ENCODE results near the gene SCNM1. TPM values are rescaled to one million over a fixed set of nuclear protein-coding genes. Genes with fewer than 3 reads are reported as not detected.

SCNM1 gene
- total RNA-seq, 2 experiments from 2014 or later = 54.1 to 70.9 TPM

DNA sequence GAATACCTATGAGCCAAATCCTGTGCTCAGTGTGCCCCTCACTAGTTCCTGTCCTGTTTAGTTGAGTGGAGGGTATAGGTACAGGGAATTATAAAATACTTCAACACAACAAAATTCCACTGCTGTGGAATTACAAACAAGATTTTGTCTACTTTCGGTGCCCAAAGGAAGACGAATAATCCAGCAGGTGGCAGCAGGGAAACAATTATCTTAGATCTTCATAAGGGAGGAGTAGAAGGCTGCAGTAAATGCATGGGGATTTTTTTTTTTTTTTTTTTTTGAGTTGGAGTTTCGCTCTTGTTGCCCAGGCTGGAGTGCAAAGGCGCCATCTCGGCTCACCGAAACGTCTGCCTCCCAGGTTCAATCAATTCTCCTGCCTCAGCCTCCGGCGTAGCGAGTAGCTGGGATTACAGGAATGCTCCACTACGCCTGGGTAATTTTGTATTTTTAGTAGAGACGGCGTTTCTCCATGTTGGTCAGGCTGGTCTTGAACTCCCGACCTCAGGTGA is 30.4 kb downstream of the SCNM1 start:
- peak; percentile 82 for DNase-seq (ENCODE audit: low spot score)
- peaks cover 10% of the 10 kb centered on the region for H3K36me3 ChIP-seq (ENCODE audit: insufficient read depth, low read length)
- H3K9me3 ChIP-seq (ENCODE audit: low read length) = no peaks in the 10 kb centered on the region

DNA sequence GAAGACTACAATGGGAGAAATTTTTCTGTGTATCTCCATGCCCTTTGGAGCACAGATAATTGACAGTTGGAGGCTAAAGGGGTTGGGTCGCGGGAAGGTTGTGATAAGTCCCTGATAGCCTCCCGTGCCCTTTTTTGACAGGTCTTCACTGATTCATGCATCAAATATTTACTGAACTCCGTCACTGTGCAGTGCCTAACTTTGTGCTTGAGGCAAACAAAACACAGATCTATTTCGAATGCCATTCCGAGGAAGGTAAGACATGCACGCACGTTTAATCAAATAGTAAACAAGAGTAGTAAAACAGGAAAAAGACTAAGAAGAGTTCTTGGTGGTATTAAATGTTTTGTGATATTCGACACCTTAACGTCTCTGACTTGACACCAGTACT is 31.9 kb downstream of the SCNM1 start:
- Histone ChIP-seq H3K9me3 (ENCODE audit: low read length) (no peaks in the 10 kb centered on the region), H3K9me2 (ENCODE audit: insufficient read depth, low read length) (no peaks in the 10 kb centered on the region), H3K4me1 (ENCODE audit: insufficient read depth, low read length, poor library complexity, severe bottlenecking) (peaks cover 35% of the 10 kb centered on the region), H4K20me1 (ENCODE audit: insufficient read depth, low read length) (peaks cover 6% of the 10 kb centered on the region; the same call in 1 of the 2 replicates), H3K36me3 (ENCODE audit: insufficient read depth, low read length) (peaks cover 24% of the 10 kb centered on the region), H3K4me2 (ENCODE audit: low read length) (peak overlapping the region; percentile 70), H3K4me3 (ENCODE audit: low read depth, low read length, poor library complexity, severe bottlenecking) (peak overlapping the region; percentile 98), H3K27ac (ENCODE audit: low read depth, low read length, poor library complexity, severe bottlenecking) (peak overlapping the region; percentile 66), H2AFZ (ENCODE audit: low read length) (peak overlapping the region; percentile 93), H3K79me2 (ENCODE audit: insufficient read depth, low read depth, low read length) (peaks cover 44% of the 10 kb centered on the region)
- BruUV-seq (replicated peaks) = TSS peak; percentile 90
- DNase-seq (ENCODE audit: low spot score) = no peak
- POLR2A ChIA-PET = interaction anchor here (1.1 kb wide), 2 partner anchors 16 to 32 kb away, joined by 3 read pairs; no protein-coding TSS in a partner anchor
- CTCF ChIA-PET (ENCODE audit: unreplicated experiment) = no interaction called here
- TF ChIP-seq EZH2phosphoT487 (IDR thresholded peaks at IDR 0.05; ENCODE audit: borderline replicate concordance, low read depth, low read length) = no peak
- TF ChIP-seq, protein P1, sequence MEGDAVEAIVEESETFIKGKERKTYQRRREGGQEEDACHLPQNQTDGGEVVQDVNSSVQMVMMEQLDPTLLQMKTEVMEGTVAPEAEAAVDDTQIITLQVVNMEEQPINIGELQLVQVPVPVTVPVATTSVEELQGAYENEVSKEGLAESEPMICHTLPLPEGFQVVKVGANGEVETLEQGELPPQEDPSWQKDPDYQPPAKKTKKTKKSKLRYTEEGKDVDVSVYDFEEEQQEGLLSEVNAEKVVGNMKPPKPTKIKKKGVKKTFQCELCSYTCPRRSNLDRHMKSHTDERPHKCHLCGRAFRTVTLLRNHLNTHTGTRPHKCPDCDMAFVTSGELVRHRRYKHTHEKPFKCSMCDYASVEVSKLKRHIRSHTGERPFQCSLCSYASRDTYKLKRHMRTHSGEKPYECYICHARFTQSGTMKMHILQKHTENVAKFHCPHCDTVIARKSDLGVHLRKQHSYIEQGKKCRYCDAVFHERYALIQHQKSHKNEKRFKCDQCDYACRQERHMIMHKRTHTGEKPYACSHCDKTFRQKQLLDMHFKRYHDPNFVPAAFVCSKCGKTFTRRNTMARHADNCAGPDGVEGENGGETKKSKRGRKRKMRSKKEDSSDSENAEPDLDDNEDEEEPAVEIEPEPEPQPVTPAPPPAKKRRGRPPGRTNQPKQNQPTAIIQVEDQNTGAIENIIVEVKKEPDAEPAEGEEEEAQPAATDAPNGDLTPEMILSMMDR (conservative IDR thresholded peaks at IDR 0.05; ENCODE audit: low read length) = no peak
- intact Hi-C loops (cut with micrococcal nuclease; ENCODE audit: unreplicated experiment) = loop anchor here (1.0 to 5.0 kb wide), 2 partner anchors 84 to 149 kb away; partner anchors contain the start of genes RFX5 and ZNF687

More for the DNA sequence above, 30.4 kb downstream of the SCNM1 start:
- peaks cover 29% of the 10 kb centered on the region for H3K79me2 ChIP-seq (ENCODE audit: insufficient read depth, low read depth, low read length)
- no peaks in the 10 kb centered on the region for H3K9me2 ChIP-seq (ENCODE audit: insufficient read depth, low read length)
- peak overlapping the region; percentile 32 for H3K4me3 ChIP-seq (ENCODE audit: low read depth, low read length, poor library complexity, severe bottlenecking)
- intact Hi-C loops (cut with micrococcal nuclease; ENCODE audit: unreplicated experiment) = loop anchor here (1.0 to 5.0 kb wide), 2 partner anchors 55 to 151 kb away; partner anchors contain the start of gene RFX5
- BruUV-seq (replicated peaks) = no TSS peak
- H4K20me1 ChIP-seq (ENCODE audit: insufficient read depth, low read length) = peaks cover 6% of the 10 kb centered on the region; the same call in 1 of the 2 replicates
- peak overlapping the region; percentile 68 for H3K4me2 ChIP-seq (ENCODE audit: low read length)
- ChIA-PET CTCF (ENCODE audit: unreplicated experiment) (no interaction called here), POLR2A (interaction anchor here (0.6 to 0.7 kb wide), 2 partner anchors 18 to 58 kb away, joined by 3 to 6 read pairs; partner anchors contain the start of gene PSMD4)
- peaks cover 33% of the 10 kb centered on the region for H3K4me1 ChIP-seq (ENCODE audit: insufficient read depth, low read length, poor library complexity, severe bottlenecking)
- peak overlapping the region; percentile 67 for H2AFZ ChIP-seq (ENCODE audit: low read length)
- no peak overlapping the region for H3K27ac ChIP-seq (ENCODE audit: low read depth, low read length, poor library complexity, severe bottlenecking)
- TF ChIP-seq, protein P1 (conservative IDR thresholded peaks at IDR 0.05; ENCODE audit: low read length) = peak; percentile 80
- no peak for TF ChIP-seq EZH2phosphoT487 (IDR thresholded peaks at IDR 0.05; ENCODE audit: borderline replicate concordance, low read depth, low read length)
